GM12874 (cell line): ENCODE measurements around the gene ATP2B1.

ENCODE experiments used
- TF ChIP-seq, protein P1 (sequence below): IDR thresholded peaks from 2 replicates; pipeline ENCODE4 v1.5.1; 2011; ENCODE audit warnings: low read depth, mild to moderate bottlenecking, control low read depth, low read length, moderate library complexity; ENCODE audit not compliant: insufficient read depth

The ATP2B1 gene

DNA sequence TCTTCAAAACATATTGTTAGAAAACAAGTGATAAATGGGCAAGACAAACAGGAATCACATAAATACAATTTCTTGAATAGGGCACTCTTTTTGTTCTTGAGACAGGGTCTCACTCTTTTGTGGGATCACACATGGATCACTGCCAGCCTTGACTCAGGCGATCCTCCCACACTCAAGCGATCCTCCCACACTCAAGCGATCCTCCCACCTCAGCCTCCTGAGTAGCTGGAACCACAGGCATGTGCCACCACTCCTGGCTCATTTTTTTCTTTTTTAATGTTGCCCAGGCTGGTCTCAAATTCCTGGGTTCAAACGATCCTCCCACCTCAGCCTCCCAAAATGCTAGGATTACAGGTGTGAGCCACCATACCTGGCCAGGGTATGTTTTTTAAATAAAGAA, 57.4 kb downstream of the ATP2B1 start:
- TF ChIP-seq, protein P1, sequence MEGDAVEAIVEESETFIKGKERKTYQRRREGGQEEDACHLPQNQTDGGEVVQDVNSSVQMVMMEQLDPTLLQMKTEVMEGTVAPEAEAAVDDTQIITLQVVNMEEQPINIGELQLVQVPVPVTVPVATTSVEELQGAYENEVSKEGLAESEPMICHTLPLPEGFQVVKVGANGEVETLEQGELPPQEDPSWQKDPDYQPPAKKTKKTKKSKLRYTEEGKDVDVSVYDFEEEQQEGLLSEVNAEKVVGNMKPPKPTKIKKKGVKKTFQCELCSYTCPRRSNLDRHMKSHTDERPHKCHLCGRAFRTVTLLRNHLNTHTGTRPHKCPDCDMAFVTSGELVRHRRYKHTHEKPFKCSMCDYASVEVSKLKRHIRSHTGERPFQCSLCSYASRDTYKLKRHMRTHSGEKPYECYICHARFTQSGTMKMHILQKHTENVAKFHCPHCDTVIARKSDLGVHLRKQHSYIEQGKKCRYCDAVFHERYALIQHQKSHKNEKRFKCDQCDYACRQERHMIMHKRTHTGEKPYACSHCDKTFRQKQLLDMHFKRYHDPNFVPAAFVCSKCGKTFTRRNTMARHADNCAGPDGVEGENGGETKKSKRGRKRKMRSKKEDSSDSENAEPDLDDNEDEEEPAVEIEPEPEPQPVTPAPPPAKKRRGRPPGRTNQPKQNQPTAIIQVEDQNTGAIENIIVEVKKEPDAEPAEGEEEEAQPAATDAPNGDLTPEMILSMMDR = no peak

DNA sequence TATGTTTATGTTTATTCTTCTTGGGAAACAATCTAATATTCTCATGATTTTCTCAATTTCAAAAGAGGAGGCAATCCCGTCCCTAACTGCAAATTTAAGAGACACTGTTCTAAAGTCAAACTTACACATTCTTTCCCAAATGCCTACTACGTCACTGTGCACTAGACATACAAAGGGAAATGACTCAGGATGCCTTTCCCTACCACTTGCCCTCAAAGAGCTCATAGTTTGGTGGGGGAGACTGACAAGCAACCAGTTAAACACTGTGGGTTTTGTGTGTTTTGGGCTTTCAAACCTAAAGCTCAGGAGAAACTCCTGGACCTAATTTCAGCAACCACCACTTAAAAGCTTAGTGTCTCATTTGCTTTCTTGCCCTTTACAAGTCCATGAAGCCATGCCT, 58.4 kb downstream of the ATP2B1 start:
- TF ChIP-seq, protein P1 = no peak

DNA sequence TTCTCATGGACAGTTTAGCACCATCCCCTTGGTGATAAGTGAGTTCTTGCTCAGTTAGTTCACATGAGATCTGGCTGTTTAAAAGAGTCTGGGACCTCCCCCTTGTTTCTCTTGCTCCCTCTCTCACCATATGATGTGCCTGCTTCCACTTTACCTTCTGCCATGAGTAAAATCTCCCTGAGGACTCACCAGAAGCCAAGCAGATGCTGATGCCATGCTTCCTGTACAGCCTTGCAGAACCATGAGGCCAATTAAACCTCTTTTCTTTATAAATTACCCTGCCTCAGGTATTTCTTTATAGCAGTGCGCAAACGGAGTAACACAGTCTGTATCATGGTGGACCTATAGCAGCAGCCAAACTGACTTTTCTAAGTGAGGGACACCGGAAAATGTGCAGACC, 58.8 kb downstream of the ATP2B1 start:
- TF ChIP-seq, protein P1 = no peak

DNA sequence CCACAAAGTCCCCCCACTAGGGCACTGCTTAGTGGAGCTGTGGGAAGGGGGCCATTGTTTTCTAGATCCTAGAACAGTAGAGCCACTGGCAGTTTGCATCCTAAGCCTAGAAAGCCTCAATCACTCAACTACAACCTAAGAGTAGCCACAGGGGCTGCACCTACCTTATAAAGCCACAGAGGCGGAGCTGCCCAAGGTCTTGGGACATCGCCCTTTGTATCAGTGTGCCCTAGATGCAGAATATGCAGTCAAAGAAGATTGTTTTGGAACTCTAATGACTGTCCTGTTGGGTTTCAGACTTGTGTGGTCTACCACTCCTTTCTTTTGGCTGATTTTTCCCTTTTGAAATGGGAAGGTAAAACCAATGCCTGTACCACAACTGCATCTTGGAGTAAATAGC, 59.5 kb downstream of the ATP2B1 start:
- TF ChIP-seq, protein P1 = no peak

DNA sequence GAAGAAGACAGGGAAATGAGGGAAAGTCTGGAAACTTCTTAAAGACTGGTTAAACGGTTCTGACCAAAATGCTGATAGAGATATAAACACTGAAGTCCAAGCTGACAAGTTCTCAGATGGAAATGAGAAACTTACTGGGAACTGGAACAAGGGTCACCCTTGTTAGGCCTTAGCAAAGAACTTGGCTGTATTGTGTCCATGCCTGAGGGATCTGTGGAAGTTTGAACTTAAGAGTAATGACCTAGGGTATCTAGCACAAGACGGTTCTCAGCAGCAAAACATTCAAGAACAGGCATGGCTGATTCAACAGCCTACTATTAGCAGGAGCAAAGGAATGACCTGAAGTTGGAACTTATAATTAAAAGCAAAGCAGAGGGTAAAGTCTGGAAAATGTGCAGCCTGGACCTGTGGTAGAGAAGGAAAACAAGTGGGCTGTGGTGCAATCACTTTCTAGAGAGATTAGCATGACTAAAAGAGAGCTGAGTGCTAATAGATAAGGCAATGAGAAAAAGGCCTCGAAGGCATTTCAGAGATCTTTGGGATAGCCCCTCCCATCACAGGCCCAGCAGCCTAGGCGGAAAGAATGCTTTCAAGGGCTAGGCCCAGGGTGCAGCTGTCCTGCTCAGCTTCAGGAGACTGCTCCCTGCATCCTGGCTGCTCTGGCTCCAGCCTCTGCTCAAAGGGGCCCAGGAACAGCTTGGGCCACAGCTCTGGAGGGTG, 60.3 kb downstream of the ATP2B1 start:
- TF ChIP-seq, protein P1 = no peak

DNA sequence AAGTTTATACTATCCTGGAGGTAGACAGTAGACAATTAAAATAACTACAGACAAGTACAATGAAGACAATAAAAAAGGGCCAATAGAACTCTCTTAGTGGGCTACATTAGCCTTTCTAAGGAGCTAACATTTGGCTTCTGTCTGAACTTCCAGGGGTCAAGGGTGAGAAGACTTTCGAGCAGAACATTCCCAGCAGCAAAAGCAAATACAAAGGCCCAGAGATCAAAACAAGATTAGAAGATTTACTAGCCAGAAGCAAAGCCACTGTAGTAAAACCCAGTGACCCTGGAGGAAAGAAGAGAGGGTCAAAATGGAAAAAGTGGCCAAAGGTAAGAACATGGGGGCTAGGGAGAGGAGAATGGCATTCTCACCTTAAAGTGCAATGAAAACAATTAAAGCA, 63.2 kb downstream of the ATP2B1 start:
- TF ChIP-seq, protein P1 = no peak

DNA sequence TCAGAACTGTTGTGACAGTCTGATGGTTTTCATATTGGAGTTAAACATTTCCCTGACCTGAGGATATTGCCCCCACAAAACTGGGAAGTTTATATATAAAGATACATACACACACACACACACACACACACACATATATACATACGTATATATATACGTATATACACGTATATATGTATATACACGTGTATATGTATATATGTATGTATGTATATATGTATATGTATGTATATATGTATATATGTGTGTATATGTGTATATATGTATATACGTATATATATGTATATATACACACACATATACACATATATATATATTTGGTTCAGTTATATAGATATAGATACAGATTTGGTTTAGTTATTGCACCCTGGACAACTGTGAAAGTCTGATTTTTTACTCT, 65.7 kb downstream of the ATP2B1 start:
- TF ChIP-seq, protein P1 = no peak
